Activated CD4-positive, alpha-beta T cell treated with anti-CD3 and anti-CD28 coated beads, Interleukin-2, amount 10 ng/mL, durations not matched to agents 24 days and 14 days (primary cell): ENCODE data around the gene TMEM121. TPM values are rescaled to one million over a fixed set of nuclear protein-coding genes. Genes with fewer than 3 reads are reported as not detected.

Experiments
- DNase-seq: peaks from one replicate; pipeline ENCODE4 v3.0.0; 2022
- H3K27ac Mint-ChIP-seq: one replicate; pipeline ENCODE4 v1.8.0; 2022; ENCODE audit warnings: mild to moderate bottlenecking, mixed read lengths
- H3K27me3 Mint-ChIP-seq: one replicate; pipeline ENCODE4 v1.8.0; 2022; ENCODE audit warnings: mixed read lengths
- H3K36me3 Mint-ChIP-seq: one replicate; pipeline ENCODE4 v1.8.0; 2022; ENCODE audit warnings: low read depth, mild to moderate bottlenecking, mixed read lengths
- H3K4me1 Mint-ChIP-seq: one replicate; pipeline ENCODE4 v1.8.0; 2021; ENCODE audit warnings: mixed read lengths
- H3K4me3 Mint-ChIP-seq: one replicate; pipeline ENCODE4 v1.8.0; 2022; ENCODE audit warnings: mild to moderate bottlenecking, moderate library complexity, mixed read lengths
- H3K9me3 Mint-ChIP-seq: one replicate; pipeline ENCODE4 v1.8.0; 2021; ENCODE audit warnings: mixed read lengths
- intact Hi-C: fragments of 100-400 bp; cut with micrococcal nuclease; formaldehyde crosslinking; loops from one replicate; pipeline ENCODE4 v1.15.1; 2023
- total RNA-seq: library from RNA; stranded (reverse); gene quantifications from 2 replicates; pipeline ENCODE4 v1.2.3, GENCODE V29; 2022

The TMEM121 gene
- total RNA-seq: 9.1 and 10.3 TPM in 2 replicates

DNA sequence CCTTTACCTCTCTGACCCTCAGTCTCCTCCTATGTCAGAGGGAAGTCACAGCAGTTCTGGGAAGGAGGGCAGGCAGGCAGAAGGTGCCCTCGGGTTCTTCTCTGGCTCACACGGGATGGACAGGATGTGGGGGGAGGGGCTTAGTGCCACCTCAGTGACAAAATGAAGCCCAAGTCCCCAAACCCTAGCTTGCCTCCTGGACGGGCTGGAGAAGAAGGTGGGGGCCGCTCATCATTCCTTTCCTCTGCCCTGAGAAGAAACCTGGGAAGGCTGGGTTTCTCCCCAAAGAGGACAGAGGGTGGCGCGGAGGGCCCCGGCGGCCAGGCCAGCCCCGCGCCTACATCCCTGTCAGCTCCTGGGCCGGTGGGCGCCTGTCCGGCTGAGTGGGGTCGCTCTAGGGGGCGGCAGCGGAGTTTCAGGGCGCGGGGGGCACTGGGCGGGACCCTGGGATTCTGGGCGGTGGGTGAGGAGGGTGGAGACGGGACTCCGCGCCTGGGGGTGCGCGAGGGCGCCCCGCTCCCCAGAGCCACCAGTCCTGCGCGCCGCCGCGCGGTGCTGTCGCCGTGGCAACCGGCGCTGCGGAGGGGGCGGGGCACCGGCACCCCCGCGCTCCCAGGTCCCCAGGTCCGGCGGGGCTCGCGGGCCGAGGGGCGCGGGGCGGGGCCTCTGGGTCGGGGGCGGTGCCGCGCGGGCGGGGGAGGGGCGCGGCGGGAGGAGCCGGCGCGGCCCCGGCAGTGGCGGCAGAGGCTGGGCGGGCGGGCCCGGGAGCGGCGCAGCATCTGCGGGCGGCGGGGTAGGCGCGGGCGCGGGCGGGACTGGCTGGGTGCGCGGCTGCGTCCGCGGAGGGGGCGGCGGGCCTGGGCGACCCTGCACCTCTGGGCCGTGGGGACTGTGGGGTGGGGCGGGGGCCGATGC, at the start of gene TMEM121:
Gene TMEM121 (plus strand): TSS at position 723 of the 915 bp plus-strand sequence. CDS start 2,252 bp downstream, outside the sequence.
- H3K36me3 Mint-ChIP-seq: peaks cover 5% of the 10 kb centered on the region
- no peaks in the 10 kb centered on the region for H3K9me3 Mint-ChIP-seq
- peaks cover 12% of the 10 kb centered on the region for H3K4me1 Mint-ChIP-seq
- H3K4me3 Mint-ChIP-seq: peak within 1 kb of the TSS; percentile 84
- intact Hi-C loops: loop anchor here (2.0 to 10.0 kb wide), 2 partner anchors 35 to 51 kb away; partner anchors contain the start of genes CRIP2 and TEDC1
- peak; percentile 84 for DNase-seq
- peak within 1 kb of the TSS; percentile 77 for H3K27ac Mint-ChIP-seq
- peaks cover 29% of the 10 kb centered on the region for H3K27me3 Mint-ChIP-seq

DNA sequence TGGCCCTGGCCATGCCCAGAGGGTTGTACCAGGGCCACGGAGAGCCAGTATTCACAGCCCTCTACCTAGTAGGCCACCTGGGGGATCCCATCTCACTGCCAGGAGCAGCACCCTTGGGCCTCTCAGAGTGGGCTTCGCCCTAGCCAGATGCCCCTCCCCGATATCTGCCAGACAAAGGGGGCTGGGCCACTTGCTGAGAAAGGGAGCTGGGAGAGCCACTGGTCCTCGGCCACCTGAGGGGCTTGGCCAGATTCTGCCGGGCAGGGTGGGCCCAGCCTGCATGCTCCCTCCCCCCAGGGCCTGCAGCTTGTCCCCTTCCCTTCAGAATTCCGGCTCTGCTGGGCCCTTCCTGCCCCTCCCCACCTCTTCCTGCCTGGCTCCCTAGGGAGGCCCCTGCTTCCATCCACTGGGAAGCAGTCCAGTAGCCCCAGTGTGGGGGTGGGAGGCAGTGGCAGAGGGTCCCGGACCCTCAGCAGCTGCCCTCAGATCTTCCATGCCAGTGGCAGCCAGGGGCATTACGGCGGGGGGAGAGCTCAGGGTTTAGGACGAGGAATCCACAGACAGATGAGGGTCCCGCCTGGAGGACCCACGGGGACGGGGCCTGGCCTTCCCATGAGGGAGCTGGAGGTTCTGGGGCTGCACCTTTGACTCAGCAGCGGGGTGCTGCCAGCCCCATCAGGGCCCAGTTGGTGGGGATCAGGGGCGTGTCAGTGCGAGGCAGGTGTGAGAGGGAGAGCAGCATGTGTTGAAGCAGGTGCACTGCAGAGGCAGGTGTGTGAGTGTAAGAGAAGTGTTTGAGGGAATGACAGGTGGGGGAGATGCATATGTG, 49.3 kb upstream of the TMEM121 start:
- intact Hi-C loops: loop anchor here (10.0 kb wide), 1 partner anchor 48 kb away; the partner anchor contains the start of gene TMEM121
- H3K9me3 Mint-ChIP-seq: peaks cover 4% of the 10 kb centered on the region
- H3K4me3 Mint-ChIP-seq: peak overlapping the region; percentile 36

DNA sequence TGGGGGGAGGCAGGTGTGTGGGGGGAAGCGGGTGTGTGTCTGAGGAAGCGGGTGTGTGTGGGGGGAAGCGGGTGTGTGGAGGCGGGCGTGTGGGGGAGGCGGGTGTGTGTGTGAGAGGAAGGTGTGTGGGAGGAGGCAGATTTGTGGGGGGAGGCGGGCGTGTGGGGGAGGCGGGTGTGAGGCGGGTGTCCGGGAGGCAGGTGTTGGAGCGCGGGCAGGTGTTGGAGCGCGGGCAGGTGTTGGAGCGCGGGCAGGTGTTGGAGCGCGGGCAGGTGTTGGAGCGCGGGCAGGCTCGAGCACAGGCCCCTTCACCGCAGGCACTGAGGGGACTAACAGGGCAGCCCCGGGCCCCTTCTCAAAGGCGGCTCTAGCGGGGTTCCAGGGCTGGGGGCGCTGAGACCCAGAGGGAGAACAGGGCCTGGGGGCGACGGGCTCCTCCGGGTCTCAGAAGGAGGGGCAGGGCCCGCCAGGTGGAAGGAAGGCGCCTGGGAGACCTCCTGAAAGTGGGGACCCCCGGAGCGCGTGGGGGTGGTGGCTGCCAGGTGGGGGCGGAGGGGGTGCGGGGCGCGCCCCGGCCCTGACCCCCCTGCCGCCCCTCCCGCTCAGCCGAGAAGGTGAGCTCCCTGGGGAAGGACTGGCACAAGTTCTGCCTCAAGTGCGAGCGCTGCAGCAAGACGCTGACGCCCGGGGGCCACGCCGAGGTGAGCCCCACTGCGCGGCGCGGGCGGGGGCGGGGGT, 48.6 kb upstream of the TMEM121 start:
- Mint-ChIP-seq H3K4me3 (peak overlapping the region; percentile 36), H3K4me1 (peaks cover 26% of the 10 kb centered on the region), H3K27ac (peak overlapping the region; percentile 80), H3K27me3 (peaks cover 21% of the 10 kb centered on the region), H3K36me3 (peaks cover 5% of the 10 kb centered on the region), H3K9me3 (peaks cover 4% of the 10 kb centered on the region)
- intact Hi-C loops: loop anchor here (10.0 kb wide), 1 partner anchor 47 kb away; the partner anchor contains the start of gene TMEM121
- no peak for DNase-seq

More for the DNA sequence above, 49.3 kb upstream of the TMEM121 start:
- no peak for DNase-seq
- peaks cover 5% of the 10 kb centered on the region for H3K36me3 Mint-ChIP-seq
- peak overlapping the region; percentile 80 for H3K27ac Mint-ChIP-seq
- H3K27me3 Mint-ChIP-seq: peaks cover 21% of the 10 kb centered on the region
- peaks cover 19% of the 10 kb centered on the region for H3K4me1 Mint-ChIP-seq

DNA sequence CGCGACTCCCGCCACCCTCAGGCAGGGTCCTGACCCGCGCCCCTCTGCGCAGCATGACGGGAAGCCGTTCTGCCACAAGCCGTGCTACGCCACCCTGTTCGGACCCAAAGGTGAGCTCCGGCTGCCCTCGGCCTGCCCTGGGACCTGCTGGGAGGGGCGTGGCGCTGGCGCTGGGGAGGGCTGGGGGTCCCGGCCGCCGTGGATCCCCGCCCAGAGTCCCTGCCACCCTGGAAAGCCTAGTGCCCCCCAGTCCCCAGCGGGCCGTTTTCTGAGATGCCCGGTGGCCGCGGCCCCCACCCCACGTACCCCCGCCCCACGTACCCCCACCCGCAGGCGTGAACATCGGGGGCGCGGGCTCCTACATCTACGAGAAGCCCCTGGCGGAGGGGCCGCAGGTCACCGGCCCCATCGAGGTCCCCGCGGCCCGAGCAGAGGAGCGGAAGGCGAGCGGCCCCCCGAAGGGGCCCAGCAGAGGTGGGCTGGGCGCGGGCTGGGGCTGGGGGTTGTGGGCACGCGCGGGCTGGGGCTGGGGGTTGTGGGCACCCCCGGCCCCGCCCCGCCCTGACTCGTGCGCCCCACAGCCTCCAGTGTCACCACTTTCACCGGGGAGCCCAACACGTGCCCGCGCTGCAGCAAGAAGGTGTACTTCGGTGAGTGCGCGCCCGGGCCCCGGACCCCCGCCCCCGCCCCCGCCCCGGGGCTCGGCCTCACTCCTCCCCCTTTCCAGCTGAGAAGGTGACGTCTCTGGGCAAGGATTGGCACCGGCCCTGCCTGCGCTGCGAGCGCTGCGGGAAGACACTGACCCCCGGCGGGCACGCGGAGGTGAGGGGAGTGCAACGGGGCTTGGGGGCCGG, 47.8 kb upstream of the TMEM121 start:
- H3K4me3 Mint-ChIP-seq: no peak overlapping the region
- H3K27ac Mint-ChIP-seq: no peak overlapping the region
- peaks cover 21% of the 10 kb centered on the region for H3K27me3 Mint-ChIP-seq
- peaks cover 26% of the 10 kb centered on the region for H3K4me1 Mint-ChIP-seq
- intact Hi-C loops: loop anchor here (10.0 kb wide), 1 partner anchor 46 kb away; the partner anchor contains the start of gene TMEM121
- H3K36me3 Mint-ChIP-seq: peaks cover 5% of the 10 kb centered on the region
- DNase-seq: no peak
- peaks cover 4% of the 10 kb centered on the region for H3K9me3 Mint-ChIP-seq

DNA sequence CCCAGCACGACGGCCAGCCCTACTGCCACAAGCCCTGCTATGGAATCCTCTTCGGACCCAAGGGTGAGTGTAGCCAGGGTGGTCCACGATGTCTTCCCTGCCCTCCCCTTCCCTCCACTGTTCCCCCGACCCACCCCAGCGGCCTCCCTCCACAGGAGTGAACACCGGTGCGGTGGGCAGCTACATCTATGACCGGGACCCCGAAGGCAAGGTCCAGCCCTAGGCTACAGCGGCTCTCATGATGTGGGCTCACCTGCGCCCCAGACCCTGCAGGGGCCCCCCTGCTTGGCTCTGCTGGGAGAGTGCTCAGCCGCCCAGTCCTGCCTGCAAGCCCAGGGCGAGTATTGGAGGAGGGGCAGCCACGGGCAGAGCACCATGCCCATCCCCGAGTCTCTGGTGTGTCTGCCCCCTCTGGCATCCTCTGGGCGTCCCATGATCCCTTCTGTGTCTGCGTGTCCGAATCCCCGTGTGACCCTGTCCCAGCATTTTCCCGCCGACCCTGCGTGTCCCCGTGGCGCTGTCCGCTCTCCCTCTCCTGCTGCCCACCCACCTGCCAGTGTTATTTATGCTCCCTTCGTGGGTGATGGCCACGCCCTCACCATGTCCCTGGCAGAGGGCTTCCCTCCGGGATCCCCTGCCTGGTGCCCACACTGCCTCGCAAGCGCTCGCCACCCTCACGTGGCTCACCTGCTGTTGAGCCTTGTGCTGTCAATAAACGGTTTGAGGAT, 46.8 kb upstream of the TMEM121 start:
- no peak for DNase-seq
- Mint-ChIP-seq H3K4me1 (peaks cover 31% of the 10 kb centered on the region), H3K27ac (peak overlapping the region; percentile 60), H3K9me3 (peaks cover 4% of the 10 kb centered on the region), H3K36me3 (peaks cover 5% of the 10 kb centered on the region), H3K4me3 (no peak overlapping the region), H3K27me3 (peaks cover 21% of the 10 kb centered on the region)
- intact Hi-C loops: loop anchor here (2.0 to 10.0 kb wide), 2 partner anchors 45 to 109 kb away; partner anchors contain the start of gene TMEM121

DNA sequence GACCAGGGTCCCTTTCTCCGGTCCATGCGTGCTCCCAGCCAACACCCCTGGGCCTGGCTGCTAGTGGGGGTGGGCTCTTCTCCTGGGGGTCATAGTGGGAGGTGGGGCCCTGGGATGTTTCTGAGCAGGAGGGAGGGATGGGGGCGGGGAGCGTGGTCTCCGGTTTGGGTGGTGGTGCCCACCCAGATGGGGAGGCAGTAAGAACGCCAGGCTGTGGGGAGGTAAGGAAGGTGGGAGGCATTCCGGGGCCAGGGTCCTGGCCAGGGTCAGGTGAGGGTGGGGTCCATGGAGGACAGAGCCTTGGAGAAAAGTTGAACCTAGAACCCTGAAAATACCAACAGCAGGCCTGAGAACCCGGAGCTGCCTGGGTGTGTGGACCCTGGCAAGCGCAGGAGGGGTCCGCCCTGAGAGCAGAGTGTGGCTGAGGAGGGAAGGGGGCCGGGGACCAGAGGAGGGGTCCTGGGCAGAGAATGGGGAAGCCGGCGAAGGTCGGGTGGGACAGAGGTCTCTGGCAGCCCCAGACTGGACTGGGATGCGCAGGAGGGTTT, 46.1 kb upstream of the TMEM121 start:
- H3K4me1 Mint-ChIP-seq: peaks cover 32% of the 10 kb centered on the region
- peaks cover 5% of the 10 kb centered on the region for H3K36me3 Mint-ChIP-seq
- DNase-seq: no peak
- H3K27ac Mint-ChIP-seq: no peak overlapping the region
- peaks cover 21% of the 10 kb centered on the region for H3K27me3 Mint-ChIP-seq
- intact Hi-C loops: loop anchor here (2.0 kb wide), 1 partner anchor 109 kb away; no protein-coding TSS in a partner anchor
- no peak overlapping the region for H3K4me3 Mint-ChIP-seq
- H3K9me3 Mint-ChIP-seq: peaks cover 4% of the 10 kb centered on the region

DNA sequence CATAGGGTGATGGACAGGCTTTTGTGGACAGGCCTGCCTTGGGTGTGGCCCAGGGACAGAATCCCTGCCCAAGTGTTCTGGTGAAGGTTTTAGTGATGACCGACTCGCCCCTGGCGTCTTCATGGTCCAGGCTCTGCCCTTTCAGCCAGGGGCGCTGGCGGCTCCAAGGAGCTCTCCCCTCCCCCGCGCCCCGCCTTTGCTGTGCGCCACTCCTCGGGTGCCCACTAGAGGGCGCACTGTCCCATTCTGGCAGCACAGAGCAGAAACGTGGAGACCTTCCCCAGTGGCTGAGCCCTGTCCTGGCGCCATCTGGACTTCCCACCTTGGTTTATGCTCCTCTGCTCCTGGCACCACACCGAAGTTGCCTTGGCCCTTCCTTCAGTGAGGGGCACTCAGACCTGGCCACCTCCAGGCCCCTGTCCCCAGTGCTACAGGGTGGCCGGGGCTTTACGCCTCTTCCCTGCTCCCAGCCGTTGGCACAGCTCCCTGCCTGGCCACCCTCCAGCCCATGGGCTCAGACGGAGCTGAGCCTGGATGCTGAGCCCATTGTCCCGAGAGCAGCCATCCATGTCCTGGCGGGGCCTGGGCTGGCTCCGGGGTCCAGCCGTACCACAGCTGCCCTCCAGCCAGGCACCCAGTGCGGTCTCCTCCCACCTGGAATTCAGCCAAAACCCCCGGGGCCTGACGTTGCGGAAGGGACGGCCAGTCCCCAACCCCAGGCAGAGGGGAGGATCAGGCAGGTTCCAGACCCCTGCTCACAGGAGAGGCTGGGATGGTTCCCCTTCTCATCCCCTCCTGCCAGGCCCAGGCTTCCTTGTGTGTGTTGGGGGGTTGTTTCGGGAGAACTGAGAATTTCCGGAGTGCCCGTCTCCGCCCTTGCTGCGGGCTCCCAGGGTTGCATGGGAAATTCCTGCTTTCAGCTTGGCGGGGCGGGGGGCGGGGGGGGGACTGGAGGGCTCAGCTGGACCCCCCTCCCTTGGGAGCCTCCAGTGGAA, 45.3 kb upstream of the TMEM121 start:
- H3K9me3 Mint-ChIP-seq: peaks cover 4% of the 10 kb centered on the region
- H3K27ac Mint-ChIP-seq: peak overlapping the region; percentile 99
- peaks cover 37% of the 10 kb centered on the region for H3K4me1 Mint-ChIP-seq
- peaks cover 5% of the 10 kb centered on the region for H3K36me3 Mint-ChIP-seq
- DNase-seq: peak; percentile 97
- intact Hi-C loops: loop anchor here (2.0 kb wide), 1 partner anchor 110 kb away; no protein-coding TSS in a partner anchor
- H3K27me3 Mint-ChIP-seq: peaks cover 22% of the 10 kb centered on the region
- H3K4me3 Mint-ChIP-seq: peak overlapping the region; percentile 78

DNA sequence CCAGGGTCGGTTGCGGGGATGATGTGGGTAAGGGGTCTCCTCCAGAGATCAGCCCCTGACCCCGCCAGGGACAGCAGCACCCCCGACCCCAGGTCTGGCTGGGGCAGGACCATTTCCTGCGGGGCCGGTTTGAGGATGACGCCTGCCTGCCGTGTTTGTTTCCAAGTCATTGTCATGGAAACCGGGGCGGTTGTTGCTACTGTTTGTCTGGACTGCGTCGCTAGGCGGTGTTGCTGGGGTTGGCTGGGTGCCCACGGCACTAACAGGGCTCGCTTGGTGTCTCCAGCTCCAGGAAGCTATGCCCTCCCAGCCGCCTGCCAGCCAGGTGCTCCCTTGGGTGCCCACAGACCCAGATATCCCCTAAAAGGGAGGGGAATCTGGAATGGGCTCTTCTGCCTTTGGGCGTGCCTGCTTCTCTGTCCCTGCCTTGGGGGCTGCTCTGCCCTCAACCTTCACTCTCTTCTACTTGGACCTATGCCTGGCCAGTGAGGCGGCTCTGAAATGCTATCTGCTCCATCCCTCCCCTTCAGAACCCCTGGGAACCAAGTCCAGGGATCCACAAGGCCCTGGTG, 44.4 kb upstream of the TMEM121 start:
- Mint-ChIP-seq H3K9me3 (peaks cover 4% of the 10 kb centered on the region), H3K27ac (peak overlapping the region; percentile 99), H3K27me3 (peaks cover 18% of the 10 kb centered on the region), H3K4me3 (peak overlapping the region; percentile 80), H3K36me3 (peaks cover 5% of the 10 kb centered on the region), H3K4me1 (peaks cover 37% of the 10 kb centered on the region)
- DNase-seq: peak; percentile 98
- intact Hi-C loops: loop anchor here (1.0 to 2.0 kb wide), 3 partner anchors 8 to 111 kb away; no protein-coding TSS in a partner anchor

DNA sequence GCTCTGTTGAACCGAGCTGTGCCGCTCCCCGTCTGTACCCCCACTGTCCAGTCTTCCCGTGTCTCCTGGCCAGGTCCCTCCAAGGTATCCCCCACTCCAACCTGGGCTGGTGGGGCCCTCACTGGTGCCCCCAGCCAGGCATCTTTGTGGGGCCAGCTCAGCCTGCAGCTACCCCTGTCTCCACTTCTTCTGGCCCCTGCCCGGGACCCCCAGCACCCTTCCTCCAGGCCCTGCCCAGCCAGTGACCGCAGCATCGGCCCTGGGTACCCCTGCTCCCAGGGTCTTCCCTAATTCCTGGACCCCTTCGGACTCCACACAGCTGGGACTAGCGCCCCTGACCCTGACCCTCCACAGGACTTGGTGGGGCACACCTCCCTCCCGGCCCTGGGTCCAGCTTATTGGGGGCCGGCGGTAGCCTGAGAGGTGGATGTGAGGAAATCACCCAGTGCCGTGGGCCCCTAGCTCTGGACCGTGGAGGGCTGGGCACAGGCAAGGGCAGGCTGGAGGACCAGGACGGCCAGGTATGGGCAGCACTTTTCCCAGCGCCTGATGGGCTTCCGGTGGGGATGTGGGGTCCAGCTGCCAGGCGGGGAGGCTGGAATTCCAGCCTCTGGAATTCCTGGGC, 43.8 kb upstream of the TMEM121 start:
- intact Hi-C loops: loop anchor here (1.0 to 2.0 kb wide), 2 partner anchors 8 to 72 kb away; no protein-coding TSS in a partner anchor
- Mint-ChIP-seq H3K4me3 (peak overlapping the region; percentile 80), H3K9me3 (no peaks in the 10 kb centered on the region), H3K27me3 (peaks cover 12% of the 10 kb centered on the region), H3K27ac (peak overlapping the region; percentile 99), H3K4me1 (peaks cover 32% of the 10 kb centered on the region), H3K36me3 (peaks cover 3% of the 10 kb centered on the region)
- DNase-seq: no peak
